HG03103 (cell line): ENCODE results near the gene TIMM23.
"Not testable (repeated sequence)": the region's sequence is repeated elsewhere in the genome, so short reads cannot be mapped to it uniquely, and the experiment has no call there.

Experiments used
- ATAC-seq: cut with Tn5 transposase; IDR thresholded peaks from one replicate; pipeline ENCODE4 v1.9.1; 2021; ENCODE audit warnings: low read depth; ENCODE audit not compliant: unreplicated experiment

TIMM23 gene, protein sequence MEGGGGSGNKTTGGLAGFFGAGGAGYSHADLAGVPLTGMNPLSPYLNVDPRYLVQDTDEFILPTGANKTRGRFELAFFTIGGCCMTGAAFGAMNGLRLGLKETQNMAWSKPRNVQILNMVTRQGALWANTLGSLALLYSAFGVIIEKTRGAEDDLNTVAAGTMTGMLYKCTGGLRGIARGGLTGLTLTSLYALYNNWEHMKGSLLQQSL

DNA sequence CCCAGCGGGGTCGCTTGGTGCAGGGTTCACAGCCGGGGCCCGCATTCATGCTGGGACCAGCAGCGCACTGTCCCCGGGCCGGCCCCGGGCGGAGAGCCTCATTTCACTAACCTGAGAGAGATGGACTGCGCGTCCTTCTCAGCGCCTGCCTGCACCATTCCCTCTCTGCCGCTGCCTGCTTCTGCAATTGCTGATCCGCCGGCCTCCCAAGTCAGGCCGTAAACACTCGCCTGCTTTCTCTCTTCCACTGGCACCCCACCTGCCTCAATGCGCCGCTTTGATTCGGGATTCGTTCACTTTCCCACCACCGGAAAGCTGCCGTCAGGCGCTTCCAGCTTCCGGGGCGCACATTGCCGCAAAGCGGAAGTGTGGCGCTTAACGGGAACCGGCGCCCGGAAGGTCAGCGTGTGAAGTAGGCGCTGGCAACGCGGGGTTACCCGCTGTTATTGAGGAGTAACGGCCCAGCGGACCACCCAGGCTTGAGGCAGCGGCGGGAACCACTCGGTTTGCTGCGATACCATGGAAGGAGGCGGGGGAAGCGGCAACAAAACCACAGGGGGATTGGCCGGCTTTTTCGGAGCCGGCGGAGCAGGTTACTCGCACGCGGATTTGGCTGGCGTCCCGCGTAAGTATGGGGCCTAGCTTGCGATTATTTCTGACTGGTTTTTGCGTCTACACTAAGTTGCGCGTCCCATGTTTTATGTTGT, at the start of gene TIMM23:
TSS of gene TIMM23 (plus strand) at position 384 of the 707 bp plus-strand sequence. CDS start at position 520, 136 bp downstream.
- not testable (repeated sequence) for ATAC-seq

DNA sequence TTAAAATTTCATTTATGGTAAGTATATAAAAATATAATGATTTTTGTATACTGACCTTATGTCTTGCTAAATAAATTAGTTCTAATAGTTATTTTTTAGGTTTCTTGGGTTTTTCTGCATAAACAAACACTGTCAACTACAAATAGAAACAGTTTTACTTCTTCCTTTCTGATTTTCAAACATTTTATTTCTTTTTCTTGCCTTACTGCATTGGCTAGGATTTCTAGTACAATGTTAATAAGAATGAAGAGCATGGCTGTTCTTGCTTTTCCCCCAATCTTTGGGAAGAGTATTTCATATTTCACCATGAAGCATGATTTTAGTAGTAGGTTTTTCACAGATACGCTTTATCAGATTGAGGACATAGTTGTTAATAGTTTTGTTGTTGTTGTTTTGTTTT, 45.5 kb upstream of the TIMM23 start:
- not testable (repeated sequence) for ATAC-seq

DNA sequence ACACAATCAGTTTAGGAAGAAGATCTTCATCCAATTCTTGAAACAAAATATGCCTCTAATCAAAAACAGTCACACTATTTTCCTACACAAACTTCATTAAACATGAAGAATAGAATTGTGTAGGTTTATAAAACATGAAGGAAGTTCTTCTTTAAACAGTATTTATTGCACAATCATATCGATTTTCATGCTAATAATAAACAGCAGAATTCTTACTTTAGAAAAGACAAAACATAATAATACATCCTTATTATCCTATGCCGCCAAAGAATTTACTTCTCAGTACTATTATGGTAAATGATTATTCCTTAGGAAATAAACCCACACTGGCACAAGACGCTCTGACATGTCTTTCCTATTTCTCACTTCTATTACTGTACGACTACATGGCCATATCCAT, 41.0 kb upstream of the TIMM23 start:
- ATAC-seq, result not testable (repeated sequence)

DNA sequence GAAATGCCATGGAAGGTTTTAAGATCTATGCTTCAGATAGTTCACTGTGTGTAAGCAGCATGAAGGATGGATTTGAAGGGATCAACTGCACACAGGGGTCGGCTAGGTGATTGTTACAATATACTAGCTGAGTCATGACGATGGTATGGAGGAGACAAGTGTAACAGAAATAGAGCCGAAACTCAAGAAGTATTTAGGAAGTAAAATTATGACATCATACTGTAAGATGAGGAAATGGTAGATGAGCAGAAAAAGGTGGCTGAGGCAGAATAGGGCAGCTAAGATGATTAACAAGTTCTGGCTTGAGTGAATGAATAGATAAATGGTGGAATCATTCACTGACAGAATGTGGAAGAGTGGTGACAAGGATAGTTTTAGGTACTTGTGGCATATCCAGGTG, 37.5 kb upstream of the TIMM23 start:
- ATAC-seq, result not testable (repeated sequence)

DNA sequence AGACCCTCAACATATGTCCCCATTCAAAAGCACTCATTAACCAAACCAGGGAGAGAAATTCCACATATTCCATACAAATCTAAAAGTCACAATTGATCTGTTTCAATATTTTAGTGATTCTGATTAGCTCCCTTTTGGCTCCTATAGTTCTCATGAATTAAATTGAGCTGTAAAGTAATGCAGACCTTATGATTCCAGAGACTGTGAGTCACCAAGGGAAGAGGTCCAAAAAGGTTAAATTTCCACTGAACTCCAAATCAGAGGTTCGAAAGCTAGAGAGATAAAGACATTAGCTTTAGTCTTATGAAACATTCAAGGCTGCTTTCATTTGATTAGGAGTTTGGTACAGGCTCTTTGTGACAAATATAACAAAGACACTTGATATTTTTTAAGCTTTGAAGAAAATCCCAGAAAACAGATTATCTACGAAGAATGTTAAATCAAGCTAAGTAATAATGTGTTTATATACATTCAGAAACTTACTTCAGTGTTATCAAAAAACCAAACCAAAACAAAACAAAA, 33.1 kb upstream of the TIMM23 start:
- not testable (repeated sequence) for ATAC-seq

DNA sequence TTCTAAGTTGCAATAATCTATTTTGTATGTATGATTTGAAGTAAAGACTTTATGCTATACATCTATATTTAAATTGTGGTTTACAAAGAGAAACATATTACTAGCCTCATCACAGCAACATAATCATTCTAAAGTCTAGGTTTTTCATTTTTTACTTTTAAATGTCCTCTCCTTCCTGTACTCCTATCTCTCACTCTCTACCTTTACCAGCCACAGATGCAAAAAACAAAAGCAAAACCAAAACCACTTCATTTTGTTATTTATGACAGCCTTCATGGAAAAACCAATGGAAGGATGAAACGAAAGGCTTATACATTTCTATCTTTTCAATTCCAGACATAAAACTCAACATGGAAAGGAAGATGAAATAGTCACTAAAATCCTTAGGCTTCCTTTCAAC, 31.1 kb upstream of the TIMM23 start:
- ATAC-seq, result not testable (repeated sequence)

DNA sequence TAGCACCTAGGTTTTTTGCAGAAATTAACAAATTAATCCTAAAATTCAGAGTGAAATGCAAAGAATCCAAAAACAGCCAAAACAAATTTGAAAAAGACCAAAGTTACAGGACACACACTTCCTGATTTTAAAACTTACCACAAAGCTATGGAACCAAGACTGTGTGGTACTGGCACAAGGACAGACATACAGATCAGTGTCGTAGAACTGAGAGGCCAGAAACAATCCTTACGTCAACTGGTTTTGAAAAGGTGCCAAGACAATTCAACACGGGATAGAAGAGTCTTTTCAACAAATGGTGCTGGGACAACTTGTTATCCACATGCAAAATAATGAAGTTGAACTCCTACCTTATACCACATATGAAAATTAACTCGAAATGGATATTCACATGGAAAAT, 26.8 kb upstream of the TIMM23 start:
- not testable (repeated sequence) for ATAC-seq

DNA sequence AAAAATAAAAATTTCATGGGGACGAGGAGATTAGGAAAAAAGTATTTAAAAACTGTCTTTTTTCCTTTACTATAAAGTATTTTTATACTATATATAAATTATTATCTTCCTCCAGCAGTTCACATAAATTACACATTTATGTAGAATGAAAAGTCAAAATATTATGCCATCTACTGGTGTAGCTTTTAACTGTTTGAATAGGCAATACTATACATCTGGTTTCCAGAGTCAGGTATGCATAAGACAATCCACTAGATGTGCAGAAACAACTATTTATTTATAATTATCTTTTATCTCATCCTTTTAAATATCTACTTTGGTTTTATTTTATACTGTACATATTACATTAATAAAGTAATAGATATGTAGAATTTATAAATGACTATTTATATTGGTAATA, 24.9 kb upstream of the TIMM23 start:
- ATAC-seq, result not testable (repeated sequence)

DNA sequence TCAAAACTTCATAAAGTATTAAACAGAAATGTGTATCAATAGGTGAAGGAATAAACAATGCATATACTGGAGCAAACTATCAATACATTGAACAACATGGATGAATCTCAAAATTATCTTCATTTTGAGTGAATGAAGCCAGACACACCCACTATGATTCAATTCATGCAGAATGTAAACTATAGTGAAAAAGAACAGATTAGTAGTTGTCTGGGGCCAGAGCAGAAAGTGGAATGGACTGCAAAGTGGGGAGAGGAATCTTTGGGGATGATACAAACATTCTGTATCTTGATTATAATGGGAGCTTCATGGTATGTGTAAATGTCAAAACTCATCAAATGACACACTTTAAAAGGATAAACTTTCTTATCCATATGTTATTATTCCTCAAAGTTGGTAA, 23.5 kb upstream of the TIMM23 start:
- not testable (repeated sequence) for ATAC-seq

DNA sequence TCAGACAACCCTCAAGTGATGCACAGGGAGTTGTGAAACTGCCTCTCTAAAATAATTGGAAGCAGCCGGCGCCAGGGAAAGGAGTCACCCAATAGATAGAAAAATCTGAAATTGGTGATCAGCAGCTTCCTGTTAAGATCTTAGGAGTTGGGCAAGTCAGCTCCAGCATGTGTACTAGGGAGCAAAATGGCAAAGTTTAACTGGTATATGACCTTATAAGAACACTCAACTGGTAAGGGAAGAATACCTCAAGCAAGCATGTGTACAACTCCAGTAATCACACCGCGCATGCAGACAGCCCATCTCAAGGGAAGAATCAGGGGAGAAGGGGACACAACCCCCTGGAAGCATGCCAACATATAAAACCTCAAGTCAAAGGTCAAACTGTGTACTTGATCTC, 17.9 kb upstream of the TIMM23 start:
- ATAC-seq, result not testable (repeated sequence)

DNA sequence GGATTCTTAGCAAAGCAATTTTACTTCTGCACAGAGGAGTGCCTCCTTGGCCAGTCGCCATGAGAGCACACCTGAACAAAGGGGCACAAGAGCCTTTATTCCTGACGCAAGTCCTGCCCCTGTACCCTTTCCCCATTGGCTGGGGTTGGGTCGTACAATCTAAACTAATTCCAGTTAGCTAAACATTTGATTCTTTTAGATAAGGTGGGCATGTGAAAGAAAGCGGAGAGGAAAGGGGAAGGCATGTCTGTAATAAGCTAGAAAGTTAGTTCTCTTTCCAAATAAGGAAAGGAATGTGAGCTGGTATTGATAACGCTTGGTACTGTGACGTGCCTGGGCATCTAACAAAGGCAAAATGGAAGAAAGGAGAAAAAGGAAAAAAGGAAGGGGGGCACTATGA, 15.7 kb upstream of the TIMM23 start:
- not testable (repeated sequence) for ATAC-seq

DNA sequence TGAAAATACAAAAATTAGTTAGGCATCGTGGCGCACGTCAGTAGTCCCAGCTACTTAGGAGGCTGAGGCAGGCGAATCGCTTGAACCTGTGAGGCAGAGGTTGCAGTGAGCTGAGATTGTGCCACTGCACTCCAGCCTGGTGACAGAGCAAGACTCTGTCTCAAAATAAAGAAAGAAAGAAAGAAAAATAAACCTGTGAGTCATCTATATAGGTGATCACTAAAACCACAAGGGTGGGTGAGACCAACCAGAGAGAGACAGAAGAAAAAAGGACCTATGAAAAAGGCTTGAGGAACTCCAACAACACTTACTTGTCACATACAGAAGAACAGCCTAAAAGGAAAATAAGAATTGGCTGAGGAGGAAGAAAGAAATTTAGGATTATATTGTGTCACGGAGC, 14.4 kb upstream of the TIMM23 start:
- ATAC-seq, result not testable (repeated sequence)

DNA sequence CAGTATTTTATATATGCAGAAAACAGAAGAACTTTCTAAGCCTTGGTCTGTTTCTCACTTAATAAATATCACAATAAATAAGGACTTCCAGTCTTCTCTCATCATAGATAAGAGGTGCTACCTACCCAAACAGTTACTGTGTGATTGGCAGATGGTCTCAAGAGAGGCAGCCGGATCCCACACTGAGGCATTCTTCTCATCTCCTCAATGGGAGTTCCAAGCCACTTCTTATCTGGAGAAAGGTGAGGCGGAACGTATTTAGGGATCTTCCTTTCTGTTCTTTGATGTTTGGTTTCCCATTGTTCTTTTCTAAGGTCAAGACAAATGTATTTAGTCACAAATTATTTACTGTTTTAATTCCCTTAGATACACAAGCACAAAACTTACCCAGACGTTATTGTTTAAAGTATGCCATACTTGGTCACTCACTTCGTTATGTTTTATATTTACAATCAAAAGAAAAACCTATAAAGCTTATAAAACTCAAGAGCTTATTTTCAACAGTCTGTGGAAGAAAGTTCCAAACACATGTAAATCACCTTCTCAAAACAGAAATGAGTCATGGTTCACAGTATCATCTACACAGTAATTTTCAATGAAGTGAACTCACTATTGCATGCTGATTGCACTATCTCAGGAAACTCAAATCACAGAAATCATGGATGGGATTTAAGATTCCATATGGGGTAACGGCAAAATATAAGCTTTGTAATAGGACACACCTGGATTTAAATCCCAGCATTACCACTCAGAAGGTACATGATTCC, 9.4 kb upstream of the TIMM23 start:
- not testable (repeated sequence) for ATAC-seq

DNA sequence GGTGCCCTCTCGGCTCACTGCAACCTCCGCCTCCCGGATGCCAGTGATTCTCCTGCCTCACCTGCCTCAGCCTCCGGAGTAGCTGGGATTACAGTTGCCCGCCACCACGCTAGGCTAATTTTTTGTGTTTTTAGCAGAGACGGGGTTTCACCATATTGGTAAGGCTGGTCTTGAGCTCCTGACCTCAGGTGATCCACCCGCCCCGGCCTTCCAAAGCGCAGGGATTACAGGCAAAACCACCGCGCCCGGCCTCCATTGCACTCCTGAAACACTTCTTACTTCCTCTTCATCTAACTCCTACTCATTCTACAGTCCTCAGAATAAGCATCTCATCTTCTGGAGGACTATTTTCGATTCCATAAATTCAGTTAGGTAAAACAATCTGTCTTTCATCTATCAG, 1.3 kb upstream of the TIMM23 start:
- not testable (repeated sequence) for ATAC-seq

DNA sequence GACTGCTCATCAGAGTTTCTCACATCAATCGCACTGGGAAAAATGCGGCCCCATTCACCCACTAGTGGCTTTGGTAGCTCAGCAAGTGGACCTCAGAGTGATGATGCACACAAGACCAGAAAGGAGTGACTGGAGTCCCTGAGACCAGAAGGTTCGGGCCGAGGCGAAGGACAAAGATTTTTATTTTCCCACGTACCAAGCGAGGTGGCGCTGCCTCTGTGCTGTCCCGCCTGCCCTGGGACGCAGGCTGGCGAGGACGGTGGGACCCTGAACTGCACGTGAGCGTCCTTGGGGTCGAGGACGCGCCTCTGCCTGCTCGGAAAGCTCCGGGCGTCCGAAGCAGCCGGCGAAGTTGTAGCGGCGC, 565 bp upstream of the TIMM23 start:
- not testable (repeated sequence) for ATAC-seq

DNA sequence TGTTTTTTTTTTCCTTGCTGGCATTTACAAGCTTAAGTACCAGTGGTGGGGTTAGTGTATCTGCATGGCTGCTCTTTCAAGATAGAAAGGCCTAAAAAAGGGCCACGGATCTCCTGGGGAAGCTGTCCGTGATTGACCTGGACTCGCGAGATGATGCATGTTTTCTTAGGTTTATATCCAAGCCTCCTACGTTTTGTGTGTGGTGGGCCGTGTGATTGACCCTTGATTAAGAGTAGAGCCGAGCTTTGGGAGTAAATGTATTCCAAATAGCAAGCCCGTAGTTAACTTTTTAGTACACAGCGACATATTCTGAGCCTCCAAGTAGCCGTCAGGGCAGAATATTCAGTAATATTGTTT, 502 bp downstream of the TIMM23 start:
- ATAC-seq, result not testable (repeated sequence)

DNA sequence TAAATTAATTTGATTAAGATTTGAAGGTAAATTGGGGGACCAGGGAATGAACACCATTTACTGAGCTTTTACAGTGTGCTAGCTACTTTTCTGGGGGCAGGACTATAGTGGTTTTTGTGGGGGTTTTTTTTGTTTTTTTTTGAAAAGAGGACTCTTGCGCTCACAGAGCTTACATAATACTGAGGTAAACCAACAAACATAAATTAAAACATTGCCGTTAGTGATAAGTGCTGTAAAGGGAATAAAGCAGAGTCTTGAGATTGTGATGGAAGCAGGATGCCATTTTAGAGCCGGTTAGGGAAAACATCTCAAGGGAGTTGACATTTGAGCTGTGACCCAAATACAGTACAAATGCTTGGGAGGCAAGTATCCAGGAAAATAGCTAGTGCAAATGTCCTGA, 1.8 kb downstream of the TIMM23 start:
- not testable (repeated sequence) for ATAC-seq

DNA sequence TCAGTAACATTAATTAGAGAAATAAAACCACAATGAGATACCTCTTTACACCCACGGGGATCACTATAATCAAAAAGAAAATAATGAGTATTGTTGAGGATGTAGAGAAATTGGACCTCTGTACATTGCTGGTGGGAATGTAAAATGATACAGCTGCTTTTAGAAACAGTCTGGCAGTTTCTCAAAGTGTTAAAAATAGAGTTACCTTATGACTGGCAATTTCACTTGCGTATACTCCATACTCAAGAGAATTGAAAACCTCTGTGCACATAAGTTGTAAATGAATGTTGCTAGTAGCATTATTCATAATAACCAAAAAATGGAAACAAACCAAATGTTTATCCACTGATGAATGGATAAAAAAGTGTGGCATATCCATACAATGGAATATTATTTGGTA, 6.3 kb downstream of the TIMM23 start:
- peak; percentile 67 for ATAC-seq

DNA sequence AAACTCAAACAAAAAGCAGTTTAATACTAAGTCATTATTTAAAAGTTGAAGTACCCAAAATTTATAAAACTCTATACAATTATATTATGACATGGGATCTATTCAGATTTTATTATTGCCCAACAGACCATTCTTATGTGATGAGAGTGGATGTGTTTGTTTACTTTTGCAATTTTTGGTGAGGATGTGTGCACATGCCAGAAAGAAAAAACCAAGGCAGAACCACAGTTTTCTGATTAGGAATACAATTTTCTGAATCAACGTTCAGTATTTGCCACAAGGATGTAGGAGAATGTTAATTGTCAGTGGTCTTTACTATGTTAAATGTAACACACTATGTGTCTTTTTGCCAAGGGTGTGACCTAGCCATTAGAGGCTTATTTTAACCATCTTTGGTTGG, 9.1 kb downstream of the TIMM23 start:
- not testable (repeated sequence) for ATAC-seq

DNA sequence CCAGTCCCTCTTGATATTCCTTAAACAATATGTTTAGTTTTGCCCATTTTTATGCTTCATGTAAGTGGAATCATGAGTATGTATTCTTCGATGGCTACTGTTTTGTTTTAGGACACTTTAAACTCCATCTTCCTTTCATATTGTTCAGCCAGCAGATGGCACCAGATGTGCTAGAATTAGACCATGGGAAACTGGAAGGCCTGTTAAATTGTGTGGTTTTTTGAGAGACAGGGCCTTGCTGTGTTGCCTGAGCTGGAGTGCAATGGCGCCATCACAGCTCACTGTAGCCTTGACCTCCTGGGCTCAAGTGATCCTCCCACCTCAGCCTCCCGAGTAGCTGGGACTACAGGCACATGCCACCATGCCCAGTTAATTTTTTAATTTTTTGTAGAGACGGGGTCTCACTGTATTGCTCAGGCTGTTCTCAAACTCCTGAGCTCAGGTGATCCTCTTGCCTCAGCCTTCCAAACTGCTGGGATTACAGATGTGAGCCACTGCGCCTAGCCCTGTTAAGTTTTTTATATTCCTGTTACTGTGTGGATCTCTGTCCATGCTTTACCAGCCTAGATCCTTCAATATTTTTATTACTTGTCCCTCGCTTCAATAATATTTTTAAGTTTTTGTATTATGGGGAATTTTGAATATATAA, 11.4 kb downstream of the TIMM23 start:
- peak; percentile 59 for ATAC-seq

DNA sequence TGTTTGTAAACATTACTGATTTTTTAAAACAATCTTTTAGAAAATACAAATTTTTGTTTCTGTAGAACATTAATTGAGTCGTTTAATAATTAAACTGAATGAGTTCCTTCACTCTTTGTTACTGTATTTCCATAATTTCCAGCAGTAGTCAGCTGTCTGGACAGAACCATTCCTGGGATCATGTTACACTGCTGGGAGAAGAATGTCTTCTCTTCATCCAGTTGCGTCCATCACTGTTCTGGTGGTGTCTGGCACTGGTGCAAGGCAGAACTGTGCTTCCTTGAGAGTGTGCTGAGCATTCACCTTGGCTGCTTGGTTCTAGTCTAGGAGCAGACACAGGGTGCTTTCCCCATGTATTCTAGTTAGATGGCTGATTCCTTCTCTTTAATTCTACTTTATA, 12.2 kb downstream of the TIMM23 start:
- ATAC-seq, result not testable (repeated sequence)
